ENCODE data around the gene MPPED2.

Gene MPPED2

GRCh38 chr11:30393012-30393411, 193.1 kb downstream of the MPPED2 start:
- Histone ChIP-seq H3K9ac (no peak overlapping the region), H3K27ac (no peak overlapping the region), H3K9me3 (no peaks in the 10 kb centered on the region), H4K20me1 (no peaks in the 10 kb centered on the region), H3K4me1 (no peaks in the 10 kb centered on the region), H3K27me3 (no peaks in the 10 kb centered on the region), H3K36me3 (no peaks in the 10 kb centered on the region), H3K4me3 (no peak overlapping the region), H3K4me2 (no peak overlapping the region)
- no peak for TF ChIP-seq Cebpa-rat (IDR thresholded peaks at IDR 0.05)

DNA sequence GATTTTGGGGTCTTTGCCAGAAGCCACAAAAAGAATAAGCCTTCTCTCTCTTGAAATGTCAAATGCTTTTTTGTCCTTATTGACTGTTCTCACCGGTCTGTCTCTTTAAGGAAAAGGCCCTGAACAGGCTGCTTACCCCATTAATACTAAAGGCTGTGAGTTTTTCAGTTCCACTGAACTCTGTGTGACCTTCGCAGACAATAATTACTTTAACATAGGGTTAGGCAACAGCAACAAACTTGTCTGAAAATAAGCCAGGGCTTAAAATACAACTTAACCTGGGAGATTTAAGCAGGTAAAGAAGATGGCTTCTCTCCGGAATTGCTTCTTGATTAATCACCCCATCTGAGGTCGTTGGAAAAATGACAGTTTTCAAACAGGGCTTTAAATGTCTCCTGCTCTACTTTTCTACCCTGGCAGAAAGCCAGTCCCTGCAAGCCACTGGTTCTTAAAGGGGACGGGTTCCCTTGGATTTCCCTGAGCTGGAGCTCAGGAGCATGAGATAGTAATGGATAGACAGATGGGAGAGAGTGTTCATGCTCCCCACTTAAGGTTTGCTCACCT, 193.8 kb downstream of the MPPED2 start:
- Histone ChIP-seq H3K9me3 (no peaks in the 10 kb centered on the region), H3K36me3 (no peaks in the 10 kb centered on the region), H3K4me1 (no peaks in the 10 kb centered on the region), H4K20me1 (no peaks in the 10 kb centered on the region), H3K27ac (no peak overlapping the region), H3K4me2 (no peak overlapping the region), H3K4me3 (no peak overlapping the region), H3K27me3 (no peaks in the 10 kb centered on the region), H3K9ac (no peak overlapping the region)
- no peak for TF ChIP-seq Cebpa-rat (IDR thresholded peaks at IDR 0.05)

DNA sequence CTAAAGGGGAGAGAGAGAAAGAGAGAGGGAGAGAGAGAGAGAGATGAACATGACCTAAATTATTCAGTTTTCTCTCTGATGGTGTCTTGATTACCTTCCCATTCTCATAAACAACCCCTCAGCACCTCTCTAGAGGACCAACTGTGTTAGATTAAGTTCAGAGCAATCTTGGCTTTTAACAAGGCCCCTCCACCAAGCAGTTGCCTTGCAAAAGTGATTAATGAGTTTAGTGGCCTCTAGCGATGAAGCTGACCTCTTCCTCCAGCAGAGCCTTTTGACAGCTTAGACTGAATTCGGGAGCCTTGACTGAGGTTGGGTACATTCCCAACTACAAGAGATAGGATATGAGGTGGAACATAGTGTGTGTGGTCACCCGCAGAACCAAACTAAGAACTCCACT, 197.2 kb downstream of the MPPED2 start:
- H3K27me3 ChIP-seq = no peaks in the 10 kb centered on the region
- H3K4me1 ChIP-seq = no peaks in the 10 kb centered on the region
- H4K20me1 ChIP-seq = no peaks in the 10 kb centered on the region
- no peaks in the 10 kb centered on the region for H3K9me3 ChIP-seq
- H3K4me2 ChIP-seq = no peak overlapping the region
- H3K36me3 ChIP-seq = no peaks in the 10 kb centered on the region
- no peak overlapping the region for H3K27ac ChIP-seq
- no peak overlapping the region for H3K9ac ChIP-seq
- no peak overlapping the region for H3K4me3 ChIP-seq
- TF ChIP-seq Cebpa-rat (IDR thresholded peaks at IDR 0.05) = no peak

DNA sequence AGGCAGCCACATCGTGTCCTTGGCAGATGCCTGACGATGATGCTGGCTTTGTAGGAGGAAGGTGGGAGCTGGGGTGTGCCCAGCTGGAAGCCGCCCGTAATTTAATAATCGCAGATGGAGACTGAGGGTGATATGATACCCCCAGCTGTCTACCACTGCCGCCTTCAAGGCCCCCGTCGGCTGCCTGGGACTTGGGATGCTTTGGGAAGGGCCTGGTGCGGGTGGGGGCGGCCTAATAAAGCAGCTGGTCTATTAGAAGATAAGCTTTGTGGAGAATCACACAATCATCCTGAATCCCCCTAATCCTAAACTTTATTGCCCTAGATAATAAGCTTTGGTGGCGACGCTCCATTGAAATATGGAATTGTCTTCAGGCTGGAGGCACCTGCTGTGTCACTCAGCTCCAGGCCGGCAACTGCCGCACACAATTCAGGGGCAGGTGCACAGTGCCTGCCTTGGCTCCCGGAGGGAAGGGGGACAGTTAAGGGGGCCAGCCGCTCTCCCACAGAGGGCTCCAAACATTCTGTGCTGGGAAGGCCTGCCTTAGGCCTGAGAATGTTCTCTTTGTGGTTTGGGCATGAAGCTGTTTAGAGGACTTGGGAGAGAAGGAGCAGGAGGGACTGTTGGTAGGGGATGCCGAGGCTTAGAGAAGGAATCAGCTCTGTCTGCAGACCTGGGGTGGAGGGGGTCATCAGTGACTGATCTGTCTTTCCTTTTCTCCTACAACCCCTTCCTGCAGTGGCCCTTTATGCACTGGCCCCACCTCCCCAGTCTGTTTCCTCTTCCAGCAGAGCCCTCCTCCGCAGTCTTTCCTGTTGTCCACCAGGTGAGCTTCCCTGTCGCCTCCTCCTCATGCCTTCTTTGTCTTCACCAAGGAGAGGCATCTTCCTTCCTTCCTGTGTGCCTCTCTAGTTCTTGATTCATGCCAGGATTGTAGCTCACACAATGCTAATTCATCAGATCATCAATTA, 198.0 kb downstream of the MPPED2 start:
- no peaks in the 10 kb centered on the region for H3K4me1 ChIP-seq
- H3K9me3 ChIP-seq = no peaks in the 10 kb centered on the region
- H3K9ac ChIP-seq = no peak overlapping the region
- no peak for TF ChIP-seq Cebpa-rat (IDR thresholded peaks at IDR 0.05)
- H3K4me3 ChIP-seq = no peak overlapping the region
- no peak overlapping the region for H3K4me2 ChIP-seq
- H3K27me3 ChIP-seq = no peaks in the 10 kb centered on the region
- H3K36me3 ChIP-seq = no peaks in the 10 kb centered on the region
- H3K27ac ChIP-seq = no peak overlapping the region
- no peaks in the 10 kb centered on the region for H4K20me1 ChIP-seq

DNA sequence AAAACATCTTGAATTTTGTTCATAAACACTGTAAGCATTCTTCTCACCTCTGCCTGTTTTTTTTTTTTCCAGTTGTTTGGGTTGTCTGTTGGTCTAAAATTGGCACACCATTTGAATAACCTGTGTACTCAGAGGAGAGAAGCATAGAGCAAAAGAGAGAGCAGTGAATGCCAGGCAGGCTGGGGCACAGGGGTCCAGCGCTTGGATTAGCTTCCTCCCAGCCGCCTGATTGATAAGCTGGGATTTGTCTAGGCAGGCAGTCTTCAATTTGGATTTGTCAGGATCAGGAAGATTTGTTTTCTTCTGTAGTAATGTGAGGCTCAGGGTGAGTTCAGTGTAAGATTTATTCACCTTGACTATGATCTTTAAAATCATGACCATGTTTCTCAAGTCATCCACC, 204.3 kb downstream of the MPPED2 start:
- no peak overlapping the region for H3K4me2 ChIP-seq
- no peak overlapping the region for H3K9ac ChIP-seq
- no peak overlapping the region for H3K27ac ChIP-seq
- TF ChIP-seq Cebpa-rat (IDR thresholded peaks at IDR 0.05) = no peak
- H3K4me3 ChIP-seq = no peak overlapping the region
- H3K27me3 ChIP-seq = no peaks in the 10 kb centered on the region
- H3K4me1 ChIP-seq = no peaks in the 10 kb centered on the region
- no peaks in the 10 kb centered on the region for H3K9me3 ChIP-seq
- no peaks in the 10 kb centered on the region for H4K20me1 ChIP-seq
- no peaks in the 10 kb centered on the region for H3K36me3 ChIP-seq

DNA sequence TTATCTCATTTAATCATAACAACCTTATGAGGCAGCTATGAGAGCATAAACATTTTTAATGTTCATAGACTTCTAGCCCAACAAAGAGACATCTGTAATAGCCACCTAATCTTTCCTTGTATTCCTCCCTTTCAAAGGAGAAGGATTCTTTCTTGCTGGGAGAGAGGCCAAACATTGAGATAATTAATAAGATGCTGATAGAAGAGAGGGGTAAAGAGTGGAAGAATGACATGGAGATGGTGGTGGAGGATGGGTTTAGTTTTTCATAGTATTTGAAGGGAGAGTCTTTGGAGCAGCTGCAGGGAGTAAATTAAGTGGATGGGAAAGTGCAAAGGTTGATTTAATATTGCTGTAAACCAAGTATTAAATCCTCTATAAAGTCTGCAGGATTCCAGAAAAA, 205.3 kb downstream of the MPPED2 start:
- Histone ChIP-seq H3K4me3 (no peak overlapping the region), H4K20me1 (no peaks in the 10 kb centered on the region), H3K9ac (no peak overlapping the region), H3K27ac (no peak overlapping the region), H3K27me3 (no peaks in the 10 kb centered on the region), H3K4me2 (no peak overlapping the region), H3K9me3 (no peaks in the 10 kb centered on the region), H3K4me1 (no peaks in the 10 kb centered on the region), H3K36me3 (no peaks in the 10 kb centered on the region)
- TF ChIP-seq Cebpa-rat (IDR thresholded peaks at IDR 0.05) = no peak

- H3K4me3 ChIP-seq = no peak overlapping the region
Observed at GRCh38 chr11:30377347-30377746, 208.8 kb downstream of the MPPED2 start.

DNA sequence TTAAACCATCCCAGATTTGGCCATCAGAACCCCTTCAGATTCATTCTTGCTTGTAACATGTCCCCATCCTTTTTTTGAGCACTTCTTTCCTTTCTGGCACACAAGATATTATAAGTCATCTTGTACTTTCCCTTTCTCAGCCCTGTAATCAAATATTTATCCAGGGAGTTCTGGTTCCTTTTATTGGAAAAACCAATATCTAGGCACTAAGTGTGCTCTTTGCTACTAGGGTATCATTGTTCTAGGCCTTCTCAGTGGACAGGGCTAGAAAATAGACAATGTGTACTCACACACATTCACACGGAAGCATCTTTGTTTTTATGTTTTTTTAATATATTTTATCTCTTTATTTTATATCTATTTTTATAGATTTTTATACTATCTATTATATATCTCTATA, 216.0 kb downstream of the MPPED2 start:
- no peak overlapping the region for H3K4me2 ChIP-seq
- H3K27ac ChIP-seq = no peak overlapping the region
- H3K27me3 ChIP-seq = no peaks in the 10 kb centered on the region
- no peaks in the 10 kb centered on the region for H3K4me1 ChIP-seq
- no peaks in the 10 kb centered on the region for H3K9me3 ChIP-seq
- TF ChIP-seq Cebpa-rat (IDR thresholded peaks at IDR 0.05) = no peak
- H3K4me3 ChIP-seq = no peak overlapping the region
- H3K36me3 ChIP-seq = no peaks in the 10 kb centered on the region
- H4K20me1 ChIP-seq = no peaks in the 10 kb centered on the region
- no peak overlapping the region for H3K9ac ChIP-seq

More at GRCh38 chr11:30377347-30377746, 208.8 kb downstream of the MPPED2 start:
- Histone ChIP-seq H3K36me3 (no peaks in the 10 kb centered on the region), H3K9ac (no peak overlapping the region), H3K9me3 (no peaks in the 10 kb centered on the region), H3K4me2 (no peak overlapping the region), H3K27ac (no peak overlapping the region), H3K4me1 (no peaks in the 10 kb centered on the region), H4K20me1 (no peaks in the 10 kb centered on the region), H3K27me3 (no peaks in the 10 kb centered on the region)
- TF ChIP-seq Cebpa-rat (IDR thresholded peaks at IDR 0.05) = no peak

GRCh38 chr11:30368394-30368793, 217.8 kb downstream of the MPPED2 start:
- H3K9me3 ChIP-seq = no peaks in the 10 kb centered on the region

GRCh38 chr11:30365793-30366517, 220.2 kb downstream of the MPPED2 start:
- Histone ChIP-seq H3K4me1 (no peaks in the 10 kb centered on the region), H3K9me3 (no peaks in the 10 kb centered on the region), H3K27me3 (no peaks in the 10 kb centered on the region), H3K27ac (no peak overlapping the region), H3K36me3 (no peaks in the 10 kb centered on the region), H4K20me1 (no peaks in the 10 kb centered on the region), H3K4me3 (no peak overlapping the region), H3K9ac (no peak overlapping the region), H3K4me2 (no peak overlapping the region)
- TF ChIP-seq Cebpa-rat (IDR thresholded peaks at IDR 0.05) = no peak

More at GRCh38 chr11:30368394-30368793, 217.8 kb downstream of the MPPED2 start:
- Histone ChIP-seq H3K9ac (no peak overlapping the region), H3K4me3 (no peak overlapping the region), H3K36me3 (no peaks in the 10 kb centered on the region), H3K27me3 (no peaks in the 10 kb centered on the region), H3K27ac (no peak overlapping the region), H3K4me1 (no peaks in the 10 kb centered on the region), H3K4me2 (no peak overlapping the region), H4K20me1 (no peaks in the 10 kb centered on the region)
- TF ChIP-seq Cebpa-rat (IDR thresholded peaks at IDR 0.05) = no peak
